ENCODE data around the gene MOB3B.

Gene MOB3B

DNA sequence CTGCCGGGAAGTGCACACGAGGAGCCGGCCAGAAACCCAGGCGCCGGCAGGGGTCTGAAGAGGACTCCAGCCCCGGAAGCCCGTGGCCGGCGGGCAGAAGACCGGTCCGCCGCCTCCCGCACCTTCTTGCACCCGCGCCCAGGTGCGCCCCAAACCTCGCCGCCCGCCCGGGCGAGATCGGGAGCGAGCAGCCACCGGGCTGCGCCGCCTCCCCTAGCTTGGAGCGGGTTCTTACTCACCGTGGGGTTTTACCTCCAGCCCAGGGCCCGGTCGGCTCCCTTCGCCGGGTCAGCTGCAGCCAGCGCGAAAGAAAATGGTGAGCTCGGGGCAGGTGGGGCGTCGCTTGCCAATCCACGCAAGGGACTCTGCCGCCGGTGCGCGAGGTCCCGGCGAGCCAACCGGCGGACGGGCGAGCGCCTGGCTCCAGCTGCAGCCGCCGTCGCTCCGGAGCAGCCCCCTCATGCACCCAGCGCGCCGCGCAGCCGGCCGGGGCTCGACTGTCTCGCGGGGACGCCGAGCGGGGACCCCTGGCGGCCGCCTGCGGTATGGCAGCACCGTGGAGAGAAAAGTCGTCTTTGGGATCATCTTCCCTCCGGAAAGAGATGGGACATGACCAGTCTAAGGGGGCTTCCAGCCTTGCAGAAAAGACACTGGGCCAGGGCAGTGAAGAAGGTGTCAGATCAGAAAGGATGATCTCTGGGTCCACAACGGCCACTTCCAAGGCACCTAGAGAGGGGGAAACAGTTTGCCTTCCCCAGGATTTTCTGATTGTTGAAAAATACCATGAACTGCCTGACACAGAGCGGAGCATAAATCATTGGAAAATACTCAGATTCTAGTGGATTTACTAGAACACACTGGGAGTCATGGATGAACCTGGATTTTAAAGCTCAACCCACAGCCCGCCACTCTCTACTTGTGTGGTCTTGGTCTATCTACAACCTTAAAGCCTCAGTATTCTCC, at the start of gene MOB3B:
TSS of gene MOB3B (minus strand) at position 499 of the 963 bp plus-strand sequence. CDS start 74,264 bp downstream, outside the sequence.
- peaks cover 16% of the 10 kb centered on the region for H3K27me3 ChIP-seq (ENCODE audit: control insufficient read depth, insufficient read depth, low read length)
- H3K4me1 ChIP-seq (ENCODE audit: control insufficient read depth, low read depth, low read length) = peaks cover 14% of the 10 kb centered on the region
- peak within 1 kb of the TSS; percentile 87 for H3K4me3 ChIP-seq (ENCODE audit: low read length)
- H3K9me3 ChIP-seq (ENCODE audit: control insufficient read depth, low read depth, low read length) = no peaks in the 10 kb centered on the region
- peak within 1 kb of the TSS; percentile 40 for H3K27ac ChIP-seq (ENCODE audit: low read length)
- peak within 1 kb of the TSS; percentile 75 for H3K9ac ChIP-seq (ENCODE audit: low read length)
- no peaks in the 10 kb centered on the region for H3K36me3 ChIP-seq (ENCODE audit: control insufficient read depth, low read depth, low read length)

DNA sequence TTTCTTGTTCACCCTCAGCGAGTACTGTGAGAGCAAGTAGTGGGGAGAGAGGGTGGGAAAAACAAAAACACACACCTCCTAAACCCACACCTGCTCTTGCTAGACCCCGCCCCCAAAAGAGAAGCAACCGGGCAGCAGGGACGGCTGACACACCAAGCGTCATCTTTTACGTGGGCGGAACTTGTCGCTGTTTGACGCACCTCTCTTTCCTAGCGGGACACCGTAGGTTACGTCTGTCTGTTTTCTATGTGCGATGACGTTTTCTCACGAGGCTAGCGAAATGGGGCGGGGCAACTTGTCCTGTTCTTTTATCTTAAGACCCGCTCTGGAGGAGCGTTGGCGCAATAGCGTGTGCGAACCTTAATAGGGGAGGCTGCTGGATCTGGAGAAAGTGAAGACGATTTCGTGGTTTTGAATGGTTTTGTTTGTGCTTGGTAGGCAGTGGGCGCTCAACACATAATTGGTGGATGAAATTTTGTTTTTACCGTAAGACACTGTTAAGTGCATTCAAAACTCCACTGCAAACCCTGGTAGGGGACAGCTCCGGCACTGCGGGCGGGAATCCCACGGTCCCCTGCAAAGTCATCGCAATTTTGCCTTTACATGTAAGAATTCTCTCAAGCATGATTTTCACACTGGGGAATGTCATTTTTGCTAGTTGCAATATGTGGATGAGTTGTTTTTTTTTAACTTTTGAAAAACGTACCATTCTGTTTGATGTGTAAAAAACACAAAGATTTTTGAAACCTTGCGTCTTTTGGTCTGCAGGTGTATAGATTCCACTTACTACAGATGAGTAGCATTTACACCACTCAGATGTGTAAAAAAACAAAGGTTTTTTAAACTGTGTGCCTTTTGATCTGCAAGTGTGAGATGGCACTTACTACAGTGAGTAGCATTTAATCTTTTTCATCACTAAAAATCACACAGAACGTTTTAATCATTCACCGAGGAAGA, 44.3 kb upstream of the MOB3B start:
- no peaks in the 10 kb centered on the region for H3K9me3 ChIP-seq (ENCODE audit: control insufficient read depth, low read depth, low read length)
- H3K4me3 ChIP-seq (ENCODE audit: low read length) = peak overlapping the region; percentile 77
- no peaks in the 10 kb centered on the region for H3K36me3 ChIP-seq (ENCODE audit: control insufficient read depth, low read depth, low read length)
- H3K27me3 ChIP-seq (ENCODE audit: control insufficient read depth, insufficient read depth, low read length) = peaks cover 6% of the 10 kb centered on the region
- peak overlapping the region; percentile 88 for H3K9ac ChIP-seq (ENCODE audit: low read length)
- H3K27ac ChIP-seq (ENCODE audit: low read length) = peak overlapping the region; percentile 77
- H3K4me1 ChIP-seq (ENCODE audit: control insufficient read depth, low read depth, low read length) = peaks cover 5% of the 10 kb centered on the region

DNA sequence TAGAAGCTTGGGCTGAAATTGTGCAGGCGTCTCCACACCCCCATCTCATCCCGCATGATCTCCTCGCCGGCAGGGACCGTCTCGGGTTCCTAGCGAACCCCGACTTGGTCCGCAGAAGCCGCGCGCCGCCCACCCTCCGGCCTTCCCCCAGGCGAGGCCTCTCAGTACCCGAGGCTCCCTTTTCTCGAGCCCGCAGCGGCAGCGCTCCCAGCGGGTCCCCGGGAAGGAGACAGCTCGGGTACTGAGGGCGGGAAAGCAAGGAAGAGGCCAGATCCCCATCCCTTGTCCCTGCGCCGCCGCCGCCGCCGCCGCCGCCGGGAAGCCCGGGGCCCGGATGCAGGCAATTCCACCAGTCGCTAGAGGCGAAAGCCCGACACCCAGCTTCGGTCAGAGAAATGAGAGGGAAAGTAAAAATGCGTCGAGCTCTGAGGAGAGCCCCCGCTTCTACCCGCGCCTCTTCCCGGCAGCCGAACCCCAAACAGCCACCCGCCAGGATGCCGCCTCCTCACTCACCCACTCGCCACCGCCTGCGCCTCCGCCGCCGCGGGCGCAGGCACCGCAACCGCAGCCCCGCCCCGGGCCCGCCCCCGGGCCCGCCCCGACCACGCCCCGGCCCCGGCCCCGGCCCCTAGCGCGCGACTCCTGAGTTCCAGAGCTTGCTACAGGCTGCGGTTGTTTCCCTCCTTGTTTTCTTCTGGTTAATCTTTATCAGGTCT, 43.5 kb upstream of the MOB3B start, which contains the start of gene C9orf72:
TSS of gene C9orf72 (minus strand) at position 564 of the 716 bp plus-strand sequence. CDS start 6,361 bp downstream, outside the sequence.
- Histone ChIP-seq H3K36me3 (ENCODE audit: control insufficient read depth, low read depth, low read length) (no peaks in the 10 kb centered on the region), H3K9me3 (ENCODE audit: control insufficient read depth, low read depth, low read length) (no peaks in the 10 kb centered on the region), H3K4me3 (ENCODE audit: low read length) (peak within 1 kb of the TSS; percentile 77), H3K27ac (ENCODE audit: low read length) (peak within 1 kb of the TSS; percentile 77), H3K4me1 (ENCODE audit: control insufficient read depth, low read depth, low read length) (peaks cover 5% of the 10 kb centered on the region), H3K9ac (ENCODE audit: low read length) (peak within 1 kb of the TSS; percentile 88), H3K27me3 (ENCODE audit: control insufficient read depth, insufficient read depth, low read length) (peaks cover 6% of the 10 kb centered on the region)

DNA sequence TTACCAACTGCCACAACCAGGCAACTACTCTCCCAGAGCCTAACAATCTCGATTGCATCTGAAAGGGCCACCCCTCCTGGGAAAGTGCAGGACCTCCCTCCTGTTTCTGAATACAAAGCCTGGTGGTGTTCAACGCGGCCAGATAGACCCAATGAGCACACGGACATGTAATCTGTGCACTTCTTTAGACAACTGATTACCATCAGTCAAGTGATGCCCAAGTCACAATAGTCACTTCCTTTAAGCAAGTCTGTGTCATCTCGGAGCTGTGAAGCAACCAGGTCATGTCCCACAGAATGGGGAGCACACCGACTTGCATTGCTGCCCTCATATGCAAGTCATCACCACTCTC, 42.9 kb upstream of the MOB3B start:
- H3K9ac ChIP-seq (ENCODE audit: low read length) = peak overlapping the region; percentile 88
- peaks cover 5% of the 10 kb centered on the region for H3K4me1 ChIP-seq (ENCODE audit: control insufficient read depth, low read depth, low read length)
- no peaks in the 10 kb centered on the region for H3K36me3 ChIP-seq (ENCODE audit: control insufficient read depth, low read depth, low read length)
- H3K27me3 ChIP-seq (ENCODE audit: control insufficient read depth, insufficient read depth, low read length) = peaks cover 6% of the 10 kb centered on the region
- H3K27ac ChIP-seq (ENCODE audit: low read length) = no peak overlapping the region
- peak overlapping the region; percentile 77 for H3K4me3 ChIP-seq (ENCODE audit: low read length)
- H3K9me3 ChIP-seq (ENCODE audit: control insufficient read depth, low read depth, low read length) = no peaks in the 10 kb centered on the region

DNA sequence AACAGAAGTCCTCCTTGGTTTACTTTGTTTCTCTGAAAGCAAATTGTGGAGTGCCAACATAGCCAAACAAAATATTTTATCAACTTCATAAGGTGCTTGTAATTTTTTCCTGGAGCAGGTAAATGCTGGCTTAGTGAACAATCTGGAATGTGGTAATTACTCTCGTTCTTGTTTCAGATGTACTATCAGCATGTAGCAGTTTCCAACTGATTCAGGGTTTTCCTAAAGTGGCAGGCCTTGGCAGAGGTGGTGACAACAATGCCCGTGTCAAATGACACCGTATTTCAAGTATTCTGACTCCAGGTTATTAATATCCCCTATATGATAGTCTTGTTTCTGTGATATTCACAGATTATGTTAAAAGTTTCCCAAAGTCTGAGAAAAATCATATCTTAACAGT, 42.4 kb upstream of the MOB3B start:
- Histone ChIP-seq H3K4me1 (ENCODE audit: control insufficient read depth, low read depth, low read length) (peaks cover 5% of the 10 kb centered on the region), H3K4me3 (ENCODE audit: low read length) (peak overlapping the region; percentile 77)

DNA sequence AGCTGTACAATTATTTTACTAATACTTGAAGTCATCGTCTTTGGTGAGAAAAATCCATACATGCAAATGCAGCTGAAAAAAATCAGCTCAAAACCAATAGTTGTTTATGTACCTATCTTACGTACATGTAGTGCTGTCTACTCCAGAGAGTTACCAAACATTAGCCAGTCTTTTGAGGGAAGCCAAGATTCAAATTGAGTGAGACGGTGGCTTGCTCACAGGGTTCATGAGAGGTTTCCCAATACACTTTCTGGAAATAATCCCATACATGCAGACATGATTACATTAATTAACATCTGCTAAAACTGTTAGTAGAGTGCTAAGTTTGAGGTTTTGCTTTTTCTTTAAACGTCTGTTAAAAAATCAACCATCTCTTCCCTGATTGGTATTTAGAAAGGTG, 41.4 kb upstream of the MOB3B start:
- Histone ChIP-seq H3K9me3 (ENCODE audit: control insufficient read depth, low read depth, low read length) (no peaks in the 10 kb centered on the region), H3K36me3 (ENCODE audit: control insufficient read depth, low read depth, low read length) (peaks cover 11% of the 10 kb centered on the region), H3K27ac (ENCODE audit: low read length) (no peak overlapping the region), H3K4me1 (ENCODE audit: control insufficient read depth, low read depth, low read length) (peaks cover 5% of the 10 kb centered on the region), H3K4me3 (ENCODE audit: low read length) (no peak overlapping the region), H3K9ac (ENCODE audit: low read length) (no peak overlapping the region), H3K27me3 (ENCODE audit: control insufficient read depth, insufficient read depth, low read length) (peaks cover 6% of the 10 kb centered on the region)

More for the DNA sequence above, 42.4 kb upstream of the MOB3B start:
- H3K9ac ChIP-seq (ENCODE audit: low read length) = peak overlapping the region; percentile 88
- peaks cover 6% of the 10 kb centered on the region for H3K27me3 ChIP-seq (ENCODE audit: control insufficient read depth, insufficient read depth, low read length)
- no peak overlapping the region for H3K27ac ChIP-seq (ENCODE audit: low read length)
- H3K9me3 ChIP-seq (ENCODE audit: control insufficient read depth, low read depth, low read length) = no peaks in the 10 kb centered on the region
- peaks cover 1% of the 10 kb centered on the region for H3K36me3 ChIP-seq (ENCODE audit: control insufficient read depth, low read depth, low read length)

DNA sequence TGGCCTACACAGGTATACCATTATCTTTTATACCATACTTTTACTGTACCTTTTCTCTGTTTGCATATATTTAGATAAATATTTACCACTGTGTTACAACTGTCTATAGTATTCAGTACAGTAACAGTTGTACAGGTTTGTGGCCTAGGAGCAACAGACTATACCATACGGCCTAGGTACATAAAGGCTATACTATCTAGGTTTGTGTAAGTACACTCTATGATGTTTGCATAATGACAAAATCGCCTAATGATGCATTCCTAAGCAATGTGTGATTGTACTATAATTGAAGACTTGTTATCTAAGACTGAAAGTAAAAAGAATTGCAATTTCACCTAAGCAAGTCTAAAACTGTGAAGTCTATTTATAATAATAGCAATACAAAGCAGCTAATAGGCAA, 39.8 kb upstream of the MOB3B start:
- Histone ChIP-seq H3K9ac (ENCODE audit: low read length) (no peak overlapping the region), H3K36me3 (ENCODE audit: control insufficient read depth, low read depth, low read length) (peaks cover 27% of the 10 kb centered on the region), H3K9me3 (ENCODE audit: control insufficient read depth, low read depth, low read length) (no peaks in the 10 kb centered on the region), H3K27ac (ENCODE audit: low read length) (no peak overlapping the region), H3K27me3 (ENCODE audit: control insufficient read depth, insufficient read depth, low read length) (peaks cover under 1% of the 10 kb centered on the region), H3K4me1 (ENCODE audit: control insufficient read depth, low read depth, low read length) (peaks cover 5% of the 10 kb centered on the region), H3K4me3 (ENCODE audit: low read length) (no peak overlapping the region)

DNA sequence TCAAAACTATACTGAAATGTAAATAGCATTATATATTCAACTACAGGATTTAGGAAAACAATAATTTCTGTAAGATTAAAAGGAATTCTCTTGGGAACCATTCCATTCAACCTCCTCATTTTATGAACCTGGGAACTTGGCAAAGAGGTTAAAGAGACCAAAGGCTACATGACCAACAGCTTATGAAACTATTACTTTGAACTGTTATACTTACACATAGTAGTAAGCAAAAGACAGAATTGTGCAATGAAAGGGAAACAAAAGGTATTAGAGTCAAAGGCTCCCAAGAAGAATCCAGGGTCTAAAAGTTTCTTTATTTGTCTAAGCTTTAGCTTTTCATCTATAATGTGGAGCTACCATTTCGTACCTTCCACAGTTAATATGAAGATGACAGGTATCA, 36.5 kb upstream of the MOB3B start:
- no peak overlapping the region for H3K4me3 ChIP-seq (ENCODE audit: low read length)
- H3K4me1 ChIP-seq (ENCODE audit: control insufficient read depth, low read depth, low read length) = no peaks in the 10 kb centered on the region
- no peaks in the 10 kb centered on the region for H3K27me3 ChIP-seq (ENCODE audit: control insufficient read depth, insufficient read depth, low read length)
- no peak overlapping the region for H3K9ac ChIP-seq (ENCODE audit: low read length)
- H3K36me3 ChIP-seq (ENCODE audit: control insufficient read depth, low read depth, low read length) = peaks cover 42% of the 10 kb centered on the region
- H3K9me3 ChIP-seq (ENCODE audit: control insufficient read depth, low read depth, low read length) = no peaks in the 10 kb centered on the region
- H3K27ac ChIP-seq (ENCODE audit: low read length) = no peak overlapping the region

DNA sequence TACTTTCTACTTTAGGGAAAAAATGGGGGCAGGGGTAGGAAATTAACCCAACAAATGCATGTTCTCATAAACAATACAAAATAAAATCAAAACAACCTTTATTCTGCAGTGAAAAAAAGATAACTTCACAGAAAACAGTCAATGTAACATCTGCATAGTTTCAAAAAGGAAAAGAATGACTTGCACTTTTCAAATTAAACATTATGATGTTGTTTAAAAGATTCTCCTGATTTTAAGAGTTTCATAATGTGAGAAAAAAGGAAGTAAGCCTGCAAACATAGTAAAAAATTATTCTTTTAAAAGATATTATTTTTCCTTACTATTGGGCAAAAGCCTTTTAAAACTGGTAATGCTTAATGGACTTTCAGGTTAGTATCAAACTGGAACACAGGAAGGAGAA, 36.1 kb upstream of the MOB3B start:
- Histone ChIP-seq H3K27ac (ENCODE audit: low read length) (no peak overlapping the region), H3K27me3 (ENCODE audit: control insufficient read depth, insufficient read depth, low read length) (no peaks in the 10 kb centered on the region), H3K9me3 (ENCODE audit: control insufficient read depth, low read depth, low read length) (no peaks in the 10 kb centered on the region), H3K4me1 (ENCODE audit: control insufficient read depth, low read depth, low read length) (no peaks in the 10 kb centered on the region), H3K9ac (ENCODE audit: low read length) (no peak overlapping the region), H3K36me3 (ENCODE audit: control insufficient read depth, low read depth, low read length) (peaks cover 46% of the 10 kb centered on the region), H3K4me3 (ENCODE audit: low read length) (no peak overlapping the region)

DNA sequence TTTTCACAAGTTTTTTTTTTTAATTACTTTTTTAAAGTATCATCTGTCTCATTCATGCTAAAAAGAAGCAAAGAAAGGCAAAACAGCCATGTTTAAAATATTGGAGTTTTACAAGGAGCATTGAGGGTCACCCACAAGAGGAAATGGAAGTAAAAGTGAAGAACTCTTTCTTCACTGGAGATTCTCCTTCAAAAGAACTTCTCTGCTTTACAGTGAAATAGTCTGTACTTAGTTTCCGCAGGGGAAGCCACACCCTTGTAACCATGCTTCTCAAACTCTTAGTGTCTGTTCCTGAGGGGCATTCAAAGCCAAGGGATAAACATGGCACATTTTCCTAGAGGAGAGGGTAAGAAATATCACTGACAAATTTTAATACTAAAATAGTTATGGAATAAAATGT, 35.1 kb upstream of the MOB3B start:
- H3K27me3 ChIP-seq (ENCODE audit: control insufficient read depth, insufficient read depth, low read length) = no peaks in the 10 kb centered on the region
- H3K27ac ChIP-seq (ENCODE audit: low read length) = no peak overlapping the region
- no peaks in the 10 kb centered on the region for H3K9me3 ChIP-seq (ENCODE audit: control insufficient read depth, low read depth, low read length)
- no peak overlapping the region for H3K4me3 ChIP-seq (ENCODE audit: low read length)
- H3K4me1 ChIP-seq (ENCODE audit: control insufficient read depth, low read depth, low read length) = no peaks in the 10 kb centered on the region
- H3K36me3 ChIP-seq (ENCODE audit: control insufficient read depth, low read depth, low read length) = peaks cover 50% of the 10 kb centered on the region
- no peak overlapping the region for H3K9ac ChIP-seq (ENCODE audit: low read length)
